Measurements from ENCODE around the gene ARID1B. TPM values are rescaled to one million over a fixed set of nuclear protein-coding genes. Genes with fewer than 3 reads are reported as not detected.

ARID1B gene
- total and polyA plus RNA-seq, 10 of the 15 experiments (the other 5 are each of a cell fraction or from before 2014, with no cell fraction given) = 24.7 to 133 (median 54.6) TPM

DNA sequence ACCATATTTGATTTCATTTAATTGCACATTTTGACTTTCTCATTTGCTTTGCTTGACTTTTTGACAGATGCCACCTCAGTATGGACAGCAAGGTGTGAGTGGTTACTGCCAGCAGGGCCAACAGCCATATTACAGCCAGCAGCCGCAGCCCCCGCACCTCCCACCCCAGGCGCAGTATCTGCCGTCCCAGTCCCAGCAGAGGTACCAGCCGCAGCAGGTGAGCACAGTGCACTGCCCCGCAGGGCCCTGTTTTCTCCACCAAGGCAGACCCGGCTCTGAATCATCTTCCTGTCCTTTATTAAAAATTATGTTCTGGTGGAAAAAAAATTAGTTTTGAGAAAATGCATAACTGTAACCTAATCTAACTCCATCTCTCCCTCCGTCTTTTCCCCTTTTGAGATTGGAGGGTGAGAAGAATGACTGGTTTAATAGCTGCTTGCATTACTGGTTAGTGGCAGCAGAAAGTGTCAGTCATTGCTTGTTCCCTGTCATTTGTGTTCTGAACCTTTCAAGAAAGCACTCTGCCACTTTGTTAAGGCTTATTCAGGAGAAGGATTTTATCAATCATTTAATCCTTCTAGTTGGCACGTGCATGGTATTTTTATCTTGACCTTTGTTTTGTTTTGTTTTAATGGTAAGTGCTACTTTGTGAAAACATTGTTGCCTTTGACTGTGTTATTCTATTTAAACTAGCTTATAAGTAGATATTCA is 124.3 kb downstream of the ARID1B start:
- ChIA-PET RAD21 (ENCODE audit: unreplicated experiment) (no interaction called here), CTCF (interaction anchor here (0.6 to 1.7 kb wide), 6 partner anchors 9 to 81 kb away, joined by 3 to 5 read pairs (median 4); no protein-coding TSS in a partner anchor), POLR2A (interaction anchor here (1.0 kb wide), 1 partner anchor 9 kb away, joined by 3 read pairs; no protein-coding TSS in a partner anchor), SMC1A (ENCODE audit: uncharacterized antibody, unreplicated experiment) (interaction anchor here (0.8 to 1.1 kb wide), 5 partner anchors 11 to 34 kb away, joined by 3 to 6 read pairs (median 3); no protein-coding TSS in a partner anchor)
- peaks cover 4% of the 10 kb centered on the region for H4K20me1 ChIP-seq (ENCODE audit: control insufficient read depth, insufficient read depth)
- H3K27me3 ChIP-seq (replicated peaks in 1 of 2; ENCODE audit: control insufficient read depth in 2 of 2, insufficient read depth in 2 of 2, low read length in 1 of 2) = no peaks in the 10 kb centered on the region
- H3K9ac ChIP-seq (ENCODE audit: control insufficient read depth, insufficient read depth, low read length) = no peak overlapping the region
- intact Hi-C loops (cut with micrococcal nuclease; ENCODE audit: unreplicated experiment) (no loop called here), in situ Hi-C loops (cut with MboI) (no loop called here)
- ATAC-seq (no peak), DNase-seq (ENCODE audit: low read depth, low spot score) (no peak), FAIRE-seq (no peak)
- peaks cover 43% of the 10 kb centered on the region for H3K79me2 ChIP-seq (ENCODE audit: control insufficient read depth, insufficient read depth, low read length)
- H3K27ac ChIP-seq (ENCODE audit: control insufficient read depth, insufficient read depth) = no peak overlapping the region
- H3K4me2 ChIP-seq (ENCODE audit: control insufficient read depth, insufficient read depth) = no peak overlapping the region
- no peak overlapping the region for H3K4me3 ChIP-seq
- WGBS (ENCODE audit: insufficient coverage, insufficient replicate concordance, low lambda C conversion rate, missing lambda C conversion rate) = 92% methylated on average over 9 of the region's 9 CpGs
- no peak overlapping the region for H2AFZ ChIP-seq (ENCODE audit: control insufficient read depth, low read depth, low read length)
- H3K9me3 ChIP-seq (replicated peaks; ENCODE audit: control insufficient read depth, insufficient read depth, low read length) = no peaks in the 10 kb centered on the region
- H3K4me1 ChIP-seq (ENCODE audit: control insufficient read depth, insufficient read depth, low read length) = no peaks in the 10 kb centered on the region
- peaks cover 2 to 4% of the 10 kb centered on the region in 2 experiments; a peak in 2 of 4 replicates for H3K36me3 ChIP-seq (ENCODE audit: control insufficient read depth in 2 of 2, insufficient read depth in 2 of 2, low read length in 1 of 2)
- BruUV-seq (replicated peaks) = no TSS peak
- TF ChIP-seq ZNF384 (IDR thresholded peaks at IDR 0.05; ENCODE audit: borderline replicate concordance, low read depth, low read length) = no peak
- TF ChIP-seq, protein P1, sequence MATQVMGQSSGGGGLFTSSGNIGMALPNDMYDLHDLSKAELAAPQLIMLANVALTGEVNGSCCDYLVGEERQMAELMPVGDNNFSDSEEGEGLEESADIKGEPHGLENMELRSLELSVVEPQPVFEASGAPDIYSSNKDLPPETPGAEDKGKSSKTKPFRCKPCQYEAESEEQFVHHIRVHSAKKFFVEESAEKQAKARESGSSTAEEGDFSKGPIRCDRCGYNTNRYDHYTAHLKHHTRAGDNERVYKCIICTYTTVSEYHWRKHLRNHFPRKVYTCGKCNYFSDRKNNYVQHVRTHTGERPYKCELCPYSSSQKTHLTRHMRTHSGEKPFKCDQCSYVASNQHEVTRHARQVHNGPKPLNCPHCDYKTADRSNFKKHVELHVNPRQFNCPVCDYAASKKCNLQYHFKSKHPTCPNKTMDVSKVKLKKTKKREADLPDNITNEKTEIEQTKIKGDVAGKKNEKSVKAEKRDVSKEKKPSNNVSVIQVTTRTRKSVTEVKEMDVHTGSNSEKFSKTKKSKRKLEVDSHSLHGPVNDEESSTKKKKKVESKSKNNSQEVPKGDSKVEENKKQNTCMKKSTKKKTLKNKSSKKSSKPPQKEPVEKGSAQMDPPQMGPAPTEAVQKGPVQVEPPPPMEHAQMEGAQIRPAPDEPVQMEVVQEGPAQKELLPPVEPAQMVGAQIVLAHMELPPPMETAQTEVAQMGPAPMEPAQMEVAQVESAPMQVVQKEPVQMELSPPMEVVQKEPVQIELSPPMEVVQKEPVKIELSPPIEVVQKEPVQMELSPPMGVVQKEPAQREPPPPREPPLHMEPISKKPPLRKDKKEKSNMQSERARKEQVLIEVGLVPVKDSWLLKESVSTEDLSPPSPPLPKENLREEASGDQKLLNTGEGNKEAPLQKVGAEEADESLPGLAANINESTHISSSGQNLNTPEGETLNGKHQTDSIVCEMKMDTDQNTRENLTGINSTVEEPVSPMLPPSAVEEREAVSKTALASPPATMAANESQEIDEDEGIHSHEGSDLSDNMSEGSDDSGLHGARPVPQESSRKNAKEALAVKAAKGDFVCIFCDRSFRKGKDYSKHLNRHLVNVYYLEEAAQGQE (IDR thresholded peaks at IDR 0.05; ENCODE audit: low read depth, low read length) = no peak
- no peak for TF ChIP-seq RAD21 (IDR thresholded peaks at IDR 0.05; ENCODE audit: insufficient read depth, low read depth, low read length)
- no peak for TF ChIP-seq BCL11A (IDR thresholded peaks at IDR 0.05; ENCODE audit: low read depth, low read length)
- TF ChIP-seq SIX5 (IDR thresholded peaks at IDR 0.05; ENCODE audit: low read depth, low read length, severe bottlenecking) = no peak
- no peak for TF ChIP-seq MLLT1 (IDR thresholded peaks at IDR 0.05)
- no peak for TF ChIP-seq MEF2A (IDR thresholded peaks at IDR 0.05; ENCODE audit: insufficient read depth, low read depth, low read length)
- TF ChIP-seq ZBTB11 (CRISPR knock-in tag; IDR thresholded peaks at IDR 0.05) = no peak
- no peak for TF ChIP-seq NFYB (IDR thresholded peaks at IDR 0.05; ENCODE audit: insufficient read depth, low read depth, low read length)
- TF ChIP-seq NFYA (IDR thresholded peaks at IDR 0.05; ENCODE audit: borderline replicate concordance, low read depth, low read length) = no peak
- no peak for TF ChIP-seq FOS (IDR thresholded peaks at IDR 0.05; ENCODE audit: borderline replicate concordance, extremely low read depth, insufficient read length)
- TF ChIP-seq DPF2 (IDR thresholded peaks at IDR 0.05) = no peak
- no peak for TF ChIP-seq E2F4 (IDR thresholded peaks at IDR 0.05; ENCODE audit: low read depth, low read length)

Data from GM12878 (cell line).